K562 (cell line): ENCODE data around the gene HPCAL1. TPM values are rescaled to one million over a fixed set of nuclear protein-coding genes. Genes with fewer than 3 reads are reported as not detected.

Experiments
- CBFA2T3 ChIP-seq: fragments of 450-650 bp; IDR thresholded peaks from 2 replicates; pipeline ENCODE4 v1.6.1; 2017
- CXXC5 ChIP-seq: fragments of 250-450 bp; sonication (Bioruptor Pico); IDR thresholded peaks from 2 replicates; pipeline ENCODE4 v1.8.0; 2022; ENCODE audit warnings: inconsistent platforms, mild to moderate bottlenecking, moderate library complexity
- HCFC1 ChIP-seq: IDR thresholded peaks from 2 replicates; pipeline ENCODE4 v1.6.1; 2012; ENCODE audit warnings: low read depth, low read length, improper control_type of control experiment
- KLF10 ChIP-seq: fragments of 250-450 bp; sonication (Bioruptor Pico); IDR thresholded peaks from 2 replicates; pipeline ENCODE4 v1.6.1; 2021; ENCODE audit warnings: matching md5 sums
- KLF13 ChIP-seq: fragments of 450-650 bp; IDR thresholded peaks from 2 replicates; pipeline ENCODE4 v1.6.1; 2016; ENCODE audit warnings: missing genetic modification characterization, low read depth, mild to moderate bottlenecking, missing compliant biosample characterization, moderate library complexity, borderline replicate concordance
- L3MBTL2 ChIP-seq: fragments of 450-650 bp; IDR thresholded peaks from 2 replicates; pipeline ENCODE4 v1.6.1; 2016; ENCODE audit warnings: mild to moderate bottlenecking, moderate library complexity
- ZBTB40 ChIP-seq, 2 experiments: fragments of 450-650 bp in 1 of 2; sonication (generic) in 1 of 2; formaldehyde crosslinking in 1 of 2; IDR thresholded peaks; 2 replicates each; pipeline versions ENCODE4 v1.7.1 to v1.9.0; 2016 to 2022; ENCODE audit warnings: inconsistent platforms in 1 of 2, mild to moderate bottlenecking in 1 of 2, missing genetic modification reagents in 1 of 2
- ZC3H11A ChIP-seq: IDR thresholded peaks from 2 replicates; pipeline ENCODE4 v1.6.1; 2012; ENCODE audit warnings: low read depth, low read length, improper control_type of control experiment
- ZNF175 ChIP-seq: fragments of 200-800 bp; sonication (Bioruptor generic); IDR thresholded peaks from 2 replicates; pipeline ENCODE4 v1.6.1; 2016; ENCODE audit warnings: low read depth, mild to moderate bottlenecking, missing genetic modification characterization, missing compliant biosample characterization
- ZNF263 ChIP-seq: sonication (generic); formaldehyde crosslinking; IDR thresholded peaks from 2 replicates; pipeline ENCODE4 v1.8.0; 2022; ENCODE audit warnings: mild to moderate bottlenecking, missing genetic modification reagents, borderline replicate concordance
- polyA plus RNA-seq, 8 experiments: library from polyadenylated mRNA; depleted of rRNA in 4 of 8; stranded (reverse) in 5 of 8; unstranded in 3 of 8; fragments of >200 nt; fragmentation: Nextera tagmentation in 2 of 8; fragmentation: Illumina TruSeq in 1 of 8; extraction: Ambion mirVana in 2 of 8; extraction: Trizol in 1 of 8; gene quantifications; 2 replicates each; pipeline versions ENCODE4 v1.2.1 to v1.2.3, GENCODE V29; 2011 to 2014; ENCODE audit warnings: inconsistent platforms in 1 of 8, missing spikeins in 1 of 8
- total RNA-seq, 7 experiments: library from RNA; depleted of rRNA in 6 of 7; stranded (reverse); fragments of >200 nt in 6 of 7; fragmentation: Illumina TruSeq in 2 of 7; extraction: Trizol in 2 of 7; gene quantifications; 2 replicates each; pipeline versions ENCODE4 v1.2.1 to v1.2.3, GENCODE V29; 2011 to 2021; ENCODE audit warnings: low replicate concordance in 1 of 7
- TF ChIP-seq, protein P1 (sequence below): fragments of 450-650 bp; conservative IDR thresholded peaks from 2 replicates; pipeline ENCODE4 v1.6.1; 2016; ENCODE audit warnings: missing genetic modification characterization, low read depth, mild to moderate bottlenecking, missing compliant biosample characterization, moderate library complexity
- TF ChIP-seq, protein P2 (sequence below): sonication (generic); formaldehyde crosslinking; IDR thresholded peaks from 2 replicates; pipeline ENCODE4 v1.8.1; 2022; ENCODE audit warnings: missing genetic modification reagents

Gene HPCAL1
- total and polyA plus RNA-seq, 9 of the 15 experiments (the other 6 are each of a cell fraction or from before 2014, with no cell fraction given): 2.7 to 65.5 (median 23.9) TPM

DNA sequence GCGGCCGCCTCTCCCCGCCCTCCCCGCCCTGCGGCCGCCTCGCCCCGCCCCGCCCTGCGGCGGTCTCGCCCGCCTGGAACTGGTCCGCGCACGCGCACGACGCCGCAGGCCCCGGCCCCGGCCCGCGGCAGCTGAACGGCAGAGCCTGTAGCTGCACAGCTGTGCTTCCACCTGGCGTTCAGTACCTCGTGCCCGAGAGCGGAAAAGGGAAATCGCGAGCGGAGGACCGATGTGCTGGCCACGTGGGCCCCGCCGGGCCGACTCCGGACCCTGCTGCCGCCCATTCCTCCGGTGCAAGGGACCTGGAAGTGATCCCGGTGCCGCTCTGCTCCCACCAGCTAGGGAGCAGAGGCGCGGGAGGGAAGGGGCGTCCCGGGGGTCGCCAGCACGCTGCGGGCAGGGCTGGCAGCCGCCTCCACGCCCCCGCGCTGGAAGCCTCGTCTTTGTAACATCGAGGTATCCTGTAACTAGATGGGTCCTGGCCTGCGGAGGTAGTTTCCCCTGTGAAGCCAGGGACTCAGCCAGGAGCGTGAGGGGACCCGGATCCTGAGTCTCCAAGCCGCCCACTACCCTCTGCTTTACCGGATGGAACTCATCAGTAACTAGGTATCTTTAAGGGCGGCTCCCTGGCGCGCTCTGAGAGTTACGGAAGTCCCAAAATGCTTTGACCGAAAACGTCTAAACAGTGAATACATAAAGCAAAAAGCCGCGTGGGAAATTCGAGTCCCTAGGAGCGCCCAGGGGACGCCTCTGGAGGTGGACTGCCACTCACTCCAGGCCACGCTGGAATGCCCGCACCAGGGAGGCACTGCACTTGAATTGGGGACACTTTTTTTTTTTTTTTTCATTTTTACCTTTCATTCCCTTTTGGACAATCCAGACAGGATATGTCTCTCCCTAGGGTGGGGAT is 146.1 kb downstream of the HPCAL1 start (continued):
- TF ChIP-seq L3MBTL2 (peak; percentile 99), ZC3H11A (no peak), ZNF175 (CRISPR knock-in tag) (0 out of 2 replicates have a peak, but pooled peaks have one; percentile 54), KLF10 (no peak), CBFA2T3 (peak; percentile 72), ZBTB40 (IDR thresholded peaks at IDR 0.05) (peak; percentile 63), ZBTB40 (CRISPR knock-in tag; IDR thresholded peaks at IDR 0.05) (no peak), CXXC5 (CRISPR knock-in tag) (peak; percentile 69), ZNF263 (CRISPR knock-in tag) (peak; percentile 26; the same call in 1 of the 2 replicates), KLF13 (0 out of 2 replicates have a peak, but pooled peaks have one; percentile 36), HCFC1 (no peak)
- TF ChIP-seq, protein P1, sequence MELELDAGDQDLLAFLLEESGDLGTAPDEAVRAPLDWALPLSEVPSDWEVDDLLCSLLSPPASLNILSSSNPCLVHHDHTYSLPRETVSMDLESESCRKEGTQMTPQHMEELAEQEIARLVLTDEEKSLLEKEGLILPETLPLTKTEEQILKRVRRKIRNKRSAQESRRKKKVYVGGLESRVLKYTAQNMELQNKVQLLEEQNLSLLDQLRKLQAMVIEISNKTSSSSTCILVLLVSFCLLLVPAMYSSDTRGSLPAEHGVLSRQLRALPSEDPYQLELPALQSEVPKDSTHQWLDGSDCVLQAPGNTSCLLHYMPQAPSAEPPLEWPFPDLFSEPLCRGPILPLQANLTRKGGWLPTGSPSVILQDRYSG (tag): 0 out of 2 replicates have a peak, but pooled peaks have one; percentile 26
- TF ChIP-seq, protein P2, sequence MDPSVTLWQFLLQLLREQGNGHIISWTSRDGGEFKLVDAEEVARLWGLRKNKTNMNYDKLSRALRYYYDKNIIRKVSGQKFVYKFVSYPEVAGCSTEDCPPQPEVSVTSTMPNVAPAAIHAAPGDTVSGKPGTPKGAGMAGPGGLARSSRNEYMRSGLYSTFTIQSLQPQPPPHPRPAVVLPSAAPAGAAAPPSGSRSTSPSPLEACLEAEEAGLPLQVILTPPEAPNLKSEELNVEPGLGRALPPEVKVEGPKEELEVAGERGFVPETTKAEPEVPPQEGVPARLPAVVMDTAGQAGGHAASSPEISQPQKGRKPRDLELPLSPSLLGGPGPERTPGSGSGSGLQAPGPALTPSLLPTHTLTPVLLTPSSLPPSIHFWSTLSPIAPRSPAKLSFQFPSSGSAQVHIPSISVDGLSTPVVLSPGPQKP (CRISPR knock-in tag): no peak
